H1 (cell line): Measurements from ENCODE around the gene ASTL. TPM values are rescaled to one million over a fixed set of nuclear protein-coding genes. Genes with fewer than 3 reads are reported as not detected.

Experiments
- BRCA1 ChIP-seq: IDR thresholded peaks from 2 replicates; pipeline ENCODE4 v1.6.1; 2012; ENCODE audit warnings: low read depth, low read length, improper control_type of control experiment
- CREB1 ChIP-seq: IDR thresholded peaks from 2 replicates; pipeline ENCODE4 v1.6.1; 2012; ENCODE audit warnings: inconsistent platforms
- HDAC6 ChIP-seq: IDR thresholded peaks from one replicate; pipeline ENCODE4 v1.7.1; 2012; ENCODE audit warnings: low read depth, mild to moderate bottlenecking, inconsistent platforms, low read length, moderate library complexity
- POU5F1 ChIP-seq: IDR thresholded peaks from 2 replicates; pipeline ENCODE4 v1.6.1; 2011; ENCODE audit warnings: low read depth, mild to moderate bottlenecking, low read length, moderate library complexity
- SAP30 ChIP-seq: fragments of 300-600 bp; sonication (generic); IDR thresholded peaks from 2 replicates; pipeline ENCODE4 v1.7.1; 2012; ENCODE audit warnings: low read length, moderate library complexity, mild to moderate bottlenecking, inconsistent platforms; ENCODE audit not compliant: insufficient read depth, insufficient replicate concordance
- SIN3A ChIP-seq, 2 experiments: IDR thresholded peaks in 1 of 2; conservative IDR thresholded peaks in 1 of 2; 2 replicates each; pipeline ENCODE4 v1.6.1; 2011 to 2012; ENCODE audit warnings: low read length in 2 of 2, improper control_type of control experiment in 1 of 2, low read depth in 1 of 2, mild to moderate bottlenecking in 1 of 2
- SIX5 ChIP-seq: IDR thresholded peaks from 2 replicates; pipeline ENCODE4 v1.6.1; 2011; ENCODE audit warnings: mild to moderate bottlenecking, low read depth, low read length
- TCF12 ChIP-seq: IDR thresholded peaks from 2 replicates; pipeline ENCODE4 v1.6.1; 2011; ENCODE audit warnings: low read depth, mild to moderate bottlenecking, low read length
- polyA plus RNA-seq, 7 experiments: library from polyadenylated mRNA; depleted of rRNA in 3 of 7; stranded (reverse) in 5 of 7; unstranded in 2 of 7; fragments of >200 nt in 5 of 7; fragments of 200-250 nt in 2 of 7; gene quantifications; 1 replicate in 5 of 7; 2 replicates in 1 of 7; 4 replicates in 1 of 7; pipeline versions ENCODE4 v1.2.1 to v1.2.3, GENCODE V29; 2011 to 2013; ENCODE audit warnings: missing spikeins in 2 of 7, mixed read lengths in 2 of 7
- total RNA-seq: library from RNA; stranded (reverse); fragmentation: NEBNext Ultra II Directional; extraction: Animal tissue kit (Norgen Biotek cat#: 25700); gene quantifications from 2 replicates; pipeline ENCODE4 v1.2.1, GENCODE V29; 2021
- TF ChIP-seq, protein P1 (sequence below): IDR thresholded peaks from 2 replicates; pipeline ENCODE4 v1.6.1; 2012; ENCODE audit warnings: inconsistent platforms

ASTL gene
- total and polyA plus RNA-seq, 2 of the 8 experiments (the other 6 are each of a cell fraction or from before 2014, with no cell fraction given) = 0.60 to 1.4 TPM

DNA sequence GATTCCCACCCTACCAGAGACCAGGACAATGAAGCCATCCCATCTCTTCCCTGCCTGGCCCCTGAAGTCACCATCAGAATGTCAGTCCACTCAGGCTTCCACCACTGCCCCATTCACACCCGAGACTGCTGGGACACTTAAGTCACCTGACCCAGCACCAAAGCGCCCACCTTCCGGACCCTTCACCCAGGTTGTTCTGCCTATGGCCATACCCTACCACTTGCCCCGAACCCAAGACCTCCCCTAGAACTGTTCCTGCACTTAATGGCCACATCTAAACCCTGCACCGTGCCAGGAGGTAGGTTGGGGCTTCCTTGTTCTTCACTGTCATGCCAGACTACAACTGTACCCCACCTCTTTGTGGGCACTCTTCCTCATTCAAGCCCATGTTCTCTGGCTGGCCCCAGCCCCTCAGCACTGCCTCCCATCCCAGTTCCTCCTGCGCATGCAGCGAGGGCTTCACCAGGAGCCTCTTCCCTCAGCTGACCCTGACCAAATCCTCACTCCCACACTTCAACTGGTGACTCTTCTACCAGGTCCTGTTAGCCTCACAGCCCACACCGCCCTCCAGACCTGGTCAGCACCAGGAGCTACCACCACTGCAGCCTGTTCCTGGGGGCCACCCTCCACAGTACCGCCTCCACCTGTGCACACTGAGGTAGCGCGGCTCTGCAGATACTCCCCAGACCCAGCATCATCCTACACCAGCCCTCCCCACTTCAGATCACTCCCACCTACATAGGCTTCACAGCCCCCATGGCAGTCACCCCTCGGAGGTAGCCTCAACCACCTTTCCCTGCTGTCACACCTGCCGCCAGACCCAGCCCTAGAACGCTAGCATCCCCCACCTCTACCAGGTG is 13.7 kb downstream of the ASTL start (continued):
- no peak for TF ChIP-seq SAP30
- no peak for TF ChIP-seq HDAC6
- TF ChIP-seq SIN3A (conservative IDR thresholded peaks at IDR 0.05 in 1 of 2, IDR thresholded peaks at IDR 0.05 in 1 of 2; ENCODE audit: low read depth in 1 of 2, low read length in 2 of 2) = no peak
- TF ChIP-seq POU5F1 = no peak
- TF ChIP-seq CREB1 = no peak
- no peak for TF ChIP-seq SIX5
- no peak for TF ChIP-seq BRCA1
- no peak for TF ChIP-seq TCF12
- TF ChIP-seq, protein P1, sequence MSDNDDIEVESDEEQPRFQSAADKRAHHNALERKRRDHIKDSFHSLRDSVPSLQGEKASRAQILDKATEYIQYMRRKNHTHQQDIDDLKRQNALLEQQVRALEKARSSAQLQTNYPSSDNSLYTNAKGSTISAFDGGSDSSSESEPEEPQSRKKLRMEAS = no peak
